Muscle of arm (tissue), 12 donors: ENCODE measurements around the gene CNTNAP2. TPM values are rescaled to one million over a fixed set of nuclear protein-coding genes. Genes with fewer than 3 reads are reported as not detected.
"Not testable (repeated sequence)": the region's sequence is repeated elsewhere in the genome, so short reads cannot be mapped to it uniquely, and the experiment has no call there.

Experiments
- DNase-seq: peaks from one replicate; pipeline ENCODE4 v3.0.0-alpha.2; 2013
- polyA plus RNA-seq, 12 donors: library from polyadenylated mRNA; unstranded; fragments of 120-200 nt; gene quantifications; one replicate each; pipeline ENCODE4 v1.2.1, GENCODE V29; 2013; ENCODE audit not compliant: insufficient read length in 12 of 12

CNTNAP2 gene
- polyA plus RNA-seq, 12 donors: 7.4 to 16.1 (median 10.3) TPM; not detected in 1

- not testable (repeated sequence) for DNase-seq
Observed at GRCh38 chr7:148302436-148302835, 2185.8 kb downstream of the CNTNAP2 start.

- DNase-seq: peak; percentile 89
Observed at GRCh38 chr7:148303295-148304082, 2186.9 kb downstream of the CNTNAP2 start.

DNA sequence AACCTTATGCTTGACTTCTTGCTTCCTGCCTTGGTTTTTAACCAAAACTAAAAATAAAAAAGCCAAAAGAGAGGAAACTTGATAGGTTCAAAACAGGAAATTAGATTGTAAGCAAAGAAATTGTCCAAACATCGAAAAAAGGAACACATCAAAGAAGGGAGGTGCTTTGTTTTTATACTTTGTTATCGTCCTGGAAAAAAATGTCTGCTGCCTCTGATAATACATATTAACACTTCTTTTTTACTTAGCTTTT, 2187.4 kb downstream of the CNTNAP2 start:
- DNase-seq: no peak

GRCh38 chr7:148304456-148304855, 2187.9 kb downstream of the CNTNAP2 start:
- no peak for DNase-seq

GRCh38 chr7:148306759-148307158, 2190.2 kb downstream of the CNTNAP2 start:
- DNase-seq: no peak

- no peak for DNase-seq
Observed at GRCh38 chr7:148318102-148318811, 2201.7 kb downstream of the CNTNAP2 start.

- DNase-seq: no peak
Observed at GRCh38 chr7:148318838-148319237, 2202.2 kb downstream of the CNTNAP2 start.

DNA sequence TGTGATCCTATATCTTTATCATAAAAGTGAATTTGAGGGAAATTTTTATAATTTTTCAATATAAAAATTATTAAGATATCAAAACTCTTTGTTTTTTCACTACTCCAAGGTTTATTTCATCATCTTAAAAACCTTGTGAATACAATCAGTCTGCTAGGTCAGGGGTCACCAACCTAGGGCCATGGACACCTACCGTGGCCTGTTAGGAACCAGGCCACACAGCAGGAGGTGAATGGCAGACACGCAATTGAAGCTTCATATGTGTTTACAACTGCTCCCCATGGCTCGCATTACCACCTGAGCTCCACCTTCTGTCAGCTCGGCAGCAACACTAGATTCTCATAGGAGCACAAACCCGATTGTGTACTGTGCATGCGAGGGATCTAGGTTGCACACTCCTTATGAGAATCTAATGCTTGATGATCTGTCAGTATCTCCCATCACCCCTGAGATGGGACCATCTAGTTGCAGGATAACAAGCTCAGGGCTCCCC, 2202.8 kb downstream of the CNTNAP2 start:
- DNase-seq: no peak

- DNase-seq: no peak
Observed at GRCh38 chr7:148325208-148325607, 2208.6 kb downstream of the CNTNAP2 start.

- no peak for DNase-seq
Observed at GRCh38 chr7:148327379-148327778, 2210.8 kb downstream of the CNTNAP2 start.

DNA sequence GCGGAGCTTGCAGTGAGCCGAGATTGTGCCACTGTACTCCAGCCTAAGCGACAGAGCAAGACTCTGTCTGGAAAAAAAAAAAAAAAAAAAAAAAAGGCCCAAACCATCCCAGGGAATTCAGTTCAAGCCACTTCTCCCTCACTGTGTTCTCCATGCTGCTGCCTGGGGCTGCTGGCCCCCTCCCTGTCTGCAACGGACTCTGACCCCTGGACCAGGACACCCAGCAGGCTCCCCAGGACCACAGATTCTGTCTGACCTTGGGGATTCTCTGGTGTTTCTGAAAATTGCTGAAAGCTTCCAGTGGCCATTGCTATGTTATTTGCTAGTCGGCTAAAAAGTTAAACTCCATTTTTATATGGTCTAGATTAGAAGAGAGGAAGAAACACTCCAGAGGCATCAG, 2212.3 kb downstream of the CNTNAP2 start:
- DNase-seq: no peak

- no peak for DNase-seq
Observed at GRCh38 chr7:148330124-148330818, 2213.7 kb downstream of the CNTNAP2 start.

DNA sequence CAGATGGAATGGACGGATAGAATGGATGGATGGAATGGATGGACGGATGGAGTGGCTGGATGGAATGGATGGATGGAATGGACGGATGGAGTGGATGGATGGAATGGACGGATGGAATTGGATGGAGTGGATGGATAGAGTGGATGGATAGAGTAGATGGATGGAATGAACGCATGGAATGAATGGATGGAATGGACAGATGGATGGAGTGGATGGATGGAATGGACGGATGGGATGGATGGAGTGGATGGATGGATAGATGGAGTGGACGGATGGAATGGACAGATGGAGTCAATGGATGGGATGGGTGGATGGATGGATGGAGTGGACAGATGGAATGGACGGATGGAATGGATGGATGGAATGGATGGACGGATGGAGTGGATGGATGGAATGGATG, 2214.2 kb downstream of the CNTNAP2 start:
- DNase-seq: no peak

- DNase-seq: not testable (repeated sequence)
Observed at GRCh38 chr7:148331456-148331855, 2214.9 kb downstream of the CNTNAP2 start.

- no peak for DNase-seq
Observed at GRCh38 chr7:148332191-148333186, 2215.9 kb downstream of the CNTNAP2 start.

- DNase-seq: no peak
Observed at GRCh38 chr7:148334441-148334956, 2217.9 kb downstream of the CNTNAP2 start.

- no peak for DNase-seq
Observed at GRCh38 chr7:148334959-148335577, 2218.5 kb downstream of the CNTNAP2 start.

- no peak for DNase-seq
Observed at GRCh38 chr7:148335790-148336189, 2219.2 kb downstream of the CNTNAP2 start.

DNA sequence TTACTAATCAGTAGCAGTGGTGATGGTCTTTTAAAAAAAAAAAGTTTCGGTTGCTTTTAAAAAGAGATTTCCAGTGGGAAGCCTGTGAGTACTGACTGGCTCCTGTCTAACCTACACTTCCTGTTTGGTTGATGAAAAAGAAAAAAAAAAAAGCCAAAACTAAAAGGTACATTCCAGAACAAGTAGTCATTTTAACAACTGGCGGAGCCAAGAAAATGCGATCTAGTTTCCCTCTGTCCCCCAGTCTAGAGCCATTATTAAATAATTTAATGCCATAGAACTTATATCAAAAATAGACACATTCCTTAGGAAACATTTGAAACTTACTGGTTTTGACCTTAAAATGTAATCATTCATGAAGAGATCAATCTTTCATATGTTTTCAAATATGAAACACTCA, 2219.8 kb downstream of the CNTNAP2 start:
- DNase-seq: no peak

- DNase-seq: no peak
Observed at GRCh38 chr7:148337246-148337965, 2220.8 kb downstream of the CNTNAP2 start.
